Smooth muscle cell (in vitro differentiated cells): ENCODE results near the gene TRAF3IP1. TPM values are rescaled to one million over a fixed set of nuclear protein-coding genes. Genes with fewer than 3 reads are reported as not detected.

Experiments
- DNase-seq: peaks from one replicate; lab custom pipeline; 2025; ENCODE audit not compliant: unreplicated experiment; lab: John Stamatoyannopoulos, UW
- H2AFZ ChIP-seq: fragments of 200-600 bp; sonication (generic); 2 replicates; pipeline ENCODE4 v1.6.0; 2016; ENCODE audit warnings: antibody characterized with exemption, low read depth, mild to moderate bottlenecking
- H3F3A ChIP-seq: fragments of 200-600 bp; sonication (generic); 2 replicates; pipeline ENCODE4 v1.6.0; 2017; ENCODE audit warnings: antibody characterized with exemption, low read depth
- H3K27ac ChIP-seq: fragments of 200-600 bp; sonication (generic); 2 replicates; pipeline ENCODE4 v1.5.1; 2016; ENCODE audit warnings: low read depth, mild to moderate bottlenecking
- H3K27me3 ChIP-seq: fragments of 200-600 bp; sonication (generic); 2 replicates; pipeline ENCODE4 v1.6.1; 2016; ENCODE audit warnings: low read depth, mild to moderate bottlenecking
- H3K36me3 ChIP-seq: fragments of 200-600 bp; sonication (generic); 2 replicates; pipeline ENCODE4 v1.5.1; 2016; ENCODE audit warnings: low read depth
- H3K4me1 ChIP-seq: fragments of 200-600 bp; sonication (generic); 2 replicates; pipeline ENCODE4 v1.5.1; 2016; ENCODE audit warnings: low read depth
- H3K4me2 ChIP-seq: fragments of 200-600 bp; sonication (generic); 2 replicates; pipeline ENCODE4 v1.6.0; 2016; ENCODE audit warnings: mild to moderate bottlenecking
- H3K4me3 ChIP-seq: fragments of 200-600 bp; sonication (generic); 2 replicates; pipeline ENCODE4 v1.5.1; 2016; ENCODE audit warnings: mild to moderate bottlenecking
- H3K79me2 ChIP-seq: fragments of 200-600 bp; sonication (generic); 2 replicates; pipeline ENCODE4 v1.6.0; 2016; ENCODE audit warnings: low read depth, mild to moderate bottlenecking
- H3K9ac ChIP-seq: fragments of 200-600 bp; sonication (generic); 2 replicates; pipeline ENCODE4 v1.6.0; 2016; ENCODE audit warnings: low read depth
- H3K9me3 ChIP-seq: fragments of 200-600 bp; sonication (generic); replicated peaks from 2 replicates; pipeline ENCODE4 v1.5.1; 2016; ENCODE audit warnings: low read depth
- H4K20me1 ChIP-seq: fragments of 200-600 bp; sonication (generic); 2 replicates; pipeline ENCODE4 v1.6.0; 2016; ENCODE audit warnings: low read depth
- WGBS: methylation state at CpG from one replicate; pipeline ENCODE4 v1.1.7; 2016; ENCODE audit warnings: low lambda C conversion rate; 5-methylcytosine and 5-hydroxymethylcytosine counted together
- polyA plus RNA-seq: library from polyadenylated mRNA; unstranded; fragments of >200 nt; fragmentation: Nextera tagmentation; extraction: Ambion mirVana; gene quantifications from 2 replicates; pipeline ENCODE4 v1.2.1, GENCODE V29; 2016
- total RNA-seq: library from RNA; depleted of rRNA; stranded (reverse); fragments of >200 nt; gene quantifications from 2 replicates; pipeline ENCODE4 v1.2.3, GENCODE V29; 2014
- TF ChIP-seq, protein P1 (sequence below): fragments of 200-600 bp; sonication (generic); IDR thresholded peaks from 2 replicates; pipeline ENCODE4 v1.5.1; 2017; ENCODE audit warnings: borderline replicate concordance, mild to moderate bottlenecking, antibody characterized with exemption; ENCODE audit not compliant: insufficient read depth, poor library complexity, severe bottlenecking

The TRAF3IP1 gene
- total and polyA plus RNA-seq, 2 experiments from 2014 or later, result 5.3 to 7.5 TPM

DNA sequence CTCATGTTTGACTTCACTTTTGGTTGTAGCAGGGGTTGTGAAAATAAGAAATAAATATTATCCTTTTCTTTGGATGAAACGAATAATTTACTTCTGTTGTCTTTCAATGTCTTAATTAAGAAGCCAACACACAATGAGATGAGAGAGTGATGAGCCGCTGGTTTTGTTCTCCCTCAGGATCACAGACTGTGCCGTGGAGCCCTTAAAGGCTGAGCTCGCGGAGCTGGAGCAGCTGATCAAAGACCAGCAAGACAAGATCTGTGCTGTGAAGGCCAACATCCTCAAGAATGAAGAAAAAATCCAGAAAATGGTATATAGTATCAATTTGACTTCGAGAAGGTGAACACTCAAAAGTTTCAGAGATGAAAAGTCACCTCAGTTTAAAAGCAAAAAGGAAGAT is 78.3 kb downstream of the TRAF3IP1 start:
- Histone ChIP-seq H3F3A (no peaks in the 10 kb centered on the region), H3K4me3 (no peak overlapping the region), H3K9me3 (no peaks in the 10 kb centered on the region), H3K27ac (no peak overlapping the region), H4K20me1 (no peaks in the 10 kb centered on the region), H3K36me3 (peaks cover 6% of the 10 kb centered on the region), H3K4me2 (no peak overlapping the region), H3K79me2 (no peaks in the 10 kb centered on the region), H3K27me3 (no peaks in the 10 kb centered on the region), H2AFZ (no peak overlapping the region), H3K9ac (no peak overlapping the region), H3K4me1 (peaks cover 5% of the 10 kb centered on the region)
- TF ChIP-seq, protein P1, sequence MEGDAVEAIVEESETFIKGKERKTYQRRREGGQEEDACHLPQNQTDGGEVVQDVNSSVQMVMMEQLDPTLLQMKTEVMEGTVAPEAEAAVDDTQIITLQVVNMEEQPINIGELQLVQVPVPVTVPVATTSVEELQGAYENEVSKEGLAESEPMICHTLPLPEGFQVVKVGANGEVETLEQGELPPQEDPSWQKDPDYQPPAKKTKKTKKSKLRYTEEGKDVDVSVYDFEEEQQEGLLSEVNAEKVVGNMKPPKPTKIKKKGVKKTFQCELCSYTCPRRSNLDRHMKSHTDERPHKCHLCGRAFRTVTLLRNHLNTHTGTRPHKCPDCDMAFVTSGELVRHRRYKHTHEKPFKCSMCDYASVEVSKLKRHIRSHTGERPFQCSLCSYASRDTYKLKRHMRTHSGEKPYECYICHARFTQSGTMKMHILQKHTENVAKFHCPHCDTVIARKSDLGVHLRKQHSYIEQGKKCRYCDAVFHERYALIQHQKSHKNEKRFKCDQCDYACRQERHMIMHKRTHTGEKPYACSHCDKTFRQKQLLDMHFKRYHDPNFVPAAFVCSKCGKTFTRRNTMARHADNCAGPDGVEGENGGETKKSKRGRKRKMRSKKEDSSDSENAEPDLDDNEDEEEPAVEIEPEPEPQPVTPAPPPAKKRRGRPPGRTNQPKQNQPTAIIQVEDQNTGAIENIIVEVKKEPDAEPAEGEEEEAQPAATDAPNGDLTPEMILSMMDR, result no peak
- no peak for DNase-seq
- WGBS, result 95% methylated on average over 6 of the region's 6 CpGs

- Histone ChIP-seq H3K9ac (no peak overlapping the region), H3K79me2 (no peaks in the 10 kb centered on the region), H3K4me3 (no peak overlapping the region), H3K4me1 (peaks cover 5% of the 10 kb centered on the region), H4K20me1 (no peaks in the 10 kb centered on the region), H3K4me2 (no peak overlapping the region), H3K27me3 (no peaks in the 10 kb centered on the region), H3K36me3 (peaks cover 6% of the 10 kb centered on the region), H3K9me3 (no peaks in the 10 kb centered on the region), H3F3A (no peaks in the 10 kb centered on the region), H3K27ac (no peak overlapping the region), H2AFZ (no peak overlapping the region)
- TF ChIP-seq, protein P1, result no peak
- no peak for DNase-seq
- 100% methylated on average over 2 of the region's 2 CpGs for WGBS
Observed at GRCh38 chr2:238399094-238399493, 78.8 kb downstream of the TRAF3IP1 start.

GRCh38 chr2:238401551-238401950 is 81.2 kb downstream of the TRAF3IP1 start:
- 92% methylated on average over 8 of the region's 8 CpGs for WGBS
- H3K36me3 ChIP-seq, result peaks cover 6% of the 10 kb centered on the region
- no peak overlapping the region for H3K4me3 ChIP-seq
- no peak overlapping the region for H3K9ac ChIP-seq
- no peak overlapping the region for H3K4me2 ChIP-seq
- H3K27me3 ChIP-seq, result no peaks in the 10 kb centered on the region
- no peaks in the 10 kb centered on the region for H4K20me1 ChIP-seq
- H3K79me2 ChIP-seq, result no peaks in the 10 kb centered on the region
- TF ChIP-seq, protein P1, result no peak
- no peak overlapping the region for H3K27ac ChIP-seq
- no peak overlapping the region for H2AFZ ChIP-seq
- DNase-seq, result no peak
- no peaks in the 10 kb centered on the region for H3K9me3 ChIP-seq
- H3K4me1 ChIP-seq, result peaks cover 5% of the 10 kb centered on the region
- H3F3A ChIP-seq, result no peaks in the 10 kb centered on the region

DNA sequence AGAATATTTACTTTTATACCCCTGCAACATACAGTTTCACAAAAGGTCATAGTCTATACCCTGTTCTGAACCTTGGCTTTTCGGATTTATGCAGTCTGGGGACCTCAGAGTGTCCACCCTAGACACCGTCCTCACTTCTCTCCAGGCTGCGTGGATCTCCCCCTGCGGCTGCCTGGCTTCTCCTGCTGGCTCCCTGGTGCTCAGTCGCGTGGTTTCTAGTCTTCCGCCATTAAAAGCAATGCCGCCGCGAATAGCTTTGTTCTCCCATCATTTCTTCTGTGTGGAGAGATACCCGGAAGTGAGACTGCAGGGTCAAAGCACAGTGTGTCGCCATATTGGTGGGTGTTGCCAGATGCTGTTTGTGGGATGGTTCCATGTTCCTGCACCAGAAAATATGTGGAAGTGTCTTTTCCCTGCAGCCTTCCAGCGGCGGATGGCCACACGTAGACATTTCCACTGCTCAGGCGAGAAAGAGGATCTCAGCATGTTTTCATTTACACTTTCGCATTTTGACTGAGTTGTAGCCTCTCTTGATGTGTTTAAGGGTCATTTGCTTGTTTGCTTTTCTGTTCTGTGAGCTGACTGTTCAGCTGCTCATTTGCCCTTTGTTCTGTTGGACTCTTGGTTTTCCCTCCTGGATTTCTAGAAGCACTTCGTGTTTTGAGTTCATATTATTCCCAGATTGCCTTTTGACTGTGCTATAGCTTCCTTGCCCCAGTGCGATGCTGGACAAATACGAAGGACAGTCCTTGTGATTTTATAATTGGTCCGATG is 83.5 kb downstream of the TRAF3IP1 start:
- no peaks in the 10 kb centered on the region for H3K27me3 ChIP-seq
- H4K20me1 ChIP-seq, result no peaks in the 10 kb centered on the region
- H3K4me3 ChIP-seq, result no peak overlapping the region
- H3F3A ChIP-seq, result no peaks in the 10 kb centered on the region
- H3K4me1 ChIP-seq, result peaks cover 3% of the 10 kb centered on the region
- no peak overlapping the region for H3K27ac ChIP-seq
- no peaks in the 10 kb centered on the region for H3K79me2 ChIP-seq
- peaks cover 3% of the 10 kb centered on the region for H3K36me3 ChIP-seq
- H2AFZ ChIP-seq, result no peak overlapping the region
- H3K9ac ChIP-seq, result no peak overlapping the region
- H3K4me2 ChIP-seq, result no peak overlapping the region
- no peak for DNase-seq
- no peaks in the 10 kb centered on the region for H3K9me3 ChIP-seq
- 97% methylated on average over 21 of the region's 21 CpGs for WGBS
- TF ChIP-seq, protein P1, result no peak
